Measurements from ENCODE around the gene LIPN.

DNA sequence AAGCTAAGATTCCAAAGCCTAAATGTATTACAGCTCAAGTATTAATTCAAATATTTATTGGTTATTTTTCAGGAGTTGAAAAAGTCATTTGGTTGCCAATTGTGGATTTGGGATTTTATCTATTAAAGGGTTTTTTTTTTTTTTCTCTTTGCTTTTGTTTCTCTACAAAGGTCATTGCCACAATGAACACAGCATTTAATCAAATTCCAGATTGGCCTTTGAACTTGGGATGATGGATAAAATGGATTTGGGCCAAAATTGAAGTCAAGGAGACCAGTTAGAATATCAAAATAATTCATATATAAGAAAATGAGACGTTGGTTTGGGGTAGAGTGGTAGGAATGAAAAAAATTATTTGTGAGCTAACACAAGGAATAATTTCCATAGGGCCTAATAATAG lies 9.6 kb downstream of the LIPN start:
- TF ChIP-seq CTCF (IDR thresholded peaks at IDR 0.05): no peak
- TF ChIP-seq POLR2A (IDR thresholded peaks at IDR 0.05): no peak

Data from adrenal gland (tissue), 5 donors.